Epithelial cell of esophagus (primary cell): ENCODE measurements around the gene AKAP9.
"Not testable (repeated sequence)": the region's sequence is repeated elsewhere in the genome, so short reads cannot be mapped to it uniquely, and the experiment has no call there.

Experiments used
- DNase-seq: peaks from one replicate; pipeline ENCODE4 v3.0.0; 2010; ENCODE audit warnings: low read depth
- H3K4me3 ChIP-seq: 2 replicates; pipeline ENCODE4 v1.5.1; 2011; ENCODE audit warnings: mild to moderate bottlenecking, low read length, control low read depth
- TF ChIP-seq, protein P1 (sequence below): IDR thresholded peaks from 2 replicates; pipeline ENCODE4 v1.5.1; 2011; ENCODE audit warnings: low read depth, mild to moderate bottlenecking, low read length, control low read depth, inconsistent platforms; ENCODE audit not compliant: insufficient read depth; ENCODE audit errors: missing control alignments

Gene AKAP9

DNA sequence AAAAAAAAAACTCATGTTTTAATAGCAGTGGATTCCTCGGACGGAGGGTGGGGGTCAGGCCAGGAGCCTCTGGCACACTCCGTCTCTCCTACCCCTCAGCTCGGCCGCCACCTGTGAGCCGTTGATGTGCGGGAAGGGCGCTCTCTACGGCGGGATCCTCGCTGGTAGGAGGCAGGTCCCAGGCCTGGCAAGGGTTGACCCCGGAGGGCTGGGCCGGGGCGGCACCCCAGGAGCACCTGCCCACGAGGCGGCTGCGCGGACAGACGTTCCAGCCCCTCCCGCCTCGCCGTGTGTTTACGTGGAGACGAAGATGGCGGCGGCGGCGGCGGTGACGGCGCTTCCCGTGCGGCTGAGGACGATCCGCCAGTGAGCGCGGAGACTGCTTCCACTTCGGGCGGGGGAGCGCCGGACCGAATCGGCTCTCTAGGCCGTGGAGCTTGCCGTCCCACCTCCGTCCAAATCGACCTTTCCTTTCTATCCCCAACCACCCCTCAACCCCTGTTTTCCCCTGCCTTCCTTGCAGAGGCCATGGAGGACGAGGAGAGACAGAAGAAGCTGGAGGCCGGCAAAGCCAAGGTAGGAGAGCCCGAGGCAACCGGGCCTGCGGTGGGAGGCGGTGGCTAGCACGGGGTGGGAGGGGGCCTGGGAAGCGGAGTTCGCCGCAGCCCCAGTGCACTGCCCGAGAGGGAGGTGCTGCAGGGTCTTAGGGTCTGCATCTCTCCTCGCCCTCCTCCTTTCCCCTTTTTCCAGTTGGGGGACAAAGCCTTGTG is at the start of gene AKAP9:
TSS of gene AKAP9 (plus strand) at position 291 of the 770 bp plus-strand sequence. CDS start at position 529, 238 bp downstream.
- H3K4me3 ChIP-seq = peak within 1 kb of the TSS; percentile 85
- peak; percentile 91 for DNase-seq
- TF ChIP-seq, protein P1, sequence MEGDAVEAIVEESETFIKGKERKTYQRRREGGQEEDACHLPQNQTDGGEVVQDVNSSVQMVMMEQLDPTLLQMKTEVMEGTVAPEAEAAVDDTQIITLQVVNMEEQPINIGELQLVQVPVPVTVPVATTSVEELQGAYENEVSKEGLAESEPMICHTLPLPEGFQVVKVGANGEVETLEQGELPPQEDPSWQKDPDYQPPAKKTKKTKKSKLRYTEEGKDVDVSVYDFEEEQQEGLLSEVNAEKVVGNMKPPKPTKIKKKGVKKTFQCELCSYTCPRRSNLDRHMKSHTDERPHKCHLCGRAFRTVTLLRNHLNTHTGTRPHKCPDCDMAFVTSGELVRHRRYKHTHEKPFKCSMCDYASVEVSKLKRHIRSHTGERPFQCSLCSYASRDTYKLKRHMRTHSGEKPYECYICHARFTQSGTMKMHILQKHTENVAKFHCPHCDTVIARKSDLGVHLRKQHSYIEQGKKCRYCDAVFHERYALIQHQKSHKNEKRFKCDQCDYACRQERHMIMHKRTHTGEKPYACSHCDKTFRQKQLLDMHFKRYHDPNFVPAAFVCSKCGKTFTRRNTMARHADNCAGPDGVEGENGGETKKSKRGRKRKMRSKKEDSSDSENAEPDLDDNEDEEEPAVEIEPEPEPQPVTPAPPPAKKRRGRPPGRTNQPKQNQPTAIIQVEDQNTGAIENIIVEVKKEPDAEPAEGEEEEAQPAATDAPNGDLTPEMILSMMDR = no peak

DNA sequence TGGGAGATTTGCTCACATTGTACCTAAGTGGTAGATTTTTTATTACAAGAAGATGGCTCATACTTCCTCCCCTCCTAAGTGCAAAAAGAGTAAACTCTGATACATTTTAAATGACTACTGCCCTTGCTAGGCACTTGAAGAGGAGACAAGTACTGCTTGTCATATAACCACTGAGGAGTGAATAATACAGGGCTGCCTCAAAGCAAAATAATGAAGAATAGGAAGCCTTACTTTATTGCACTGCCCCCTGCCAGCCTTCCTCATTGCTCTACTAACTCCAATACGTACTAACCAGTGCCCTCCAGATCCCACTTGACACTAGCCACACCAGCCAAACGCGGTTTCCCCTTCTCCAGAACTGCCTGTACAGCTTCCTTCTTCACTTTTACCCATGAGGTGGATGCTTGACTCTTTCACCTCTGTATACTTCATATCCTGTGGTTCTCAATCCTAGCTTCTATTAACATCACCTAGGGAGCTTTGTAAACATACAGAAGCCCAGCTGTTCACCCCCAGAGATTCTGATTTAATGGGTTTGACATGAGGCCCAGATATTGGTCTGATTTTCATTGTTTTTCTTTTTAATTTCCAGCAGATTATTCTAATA is 48.5 kb upstream of the AKAP9 start:
- no peak for DNase-seq
- no peak overlapping the region for H3K4me3 ChIP-seq
- TF ChIP-seq, protein P1 = no peak

DNA sequence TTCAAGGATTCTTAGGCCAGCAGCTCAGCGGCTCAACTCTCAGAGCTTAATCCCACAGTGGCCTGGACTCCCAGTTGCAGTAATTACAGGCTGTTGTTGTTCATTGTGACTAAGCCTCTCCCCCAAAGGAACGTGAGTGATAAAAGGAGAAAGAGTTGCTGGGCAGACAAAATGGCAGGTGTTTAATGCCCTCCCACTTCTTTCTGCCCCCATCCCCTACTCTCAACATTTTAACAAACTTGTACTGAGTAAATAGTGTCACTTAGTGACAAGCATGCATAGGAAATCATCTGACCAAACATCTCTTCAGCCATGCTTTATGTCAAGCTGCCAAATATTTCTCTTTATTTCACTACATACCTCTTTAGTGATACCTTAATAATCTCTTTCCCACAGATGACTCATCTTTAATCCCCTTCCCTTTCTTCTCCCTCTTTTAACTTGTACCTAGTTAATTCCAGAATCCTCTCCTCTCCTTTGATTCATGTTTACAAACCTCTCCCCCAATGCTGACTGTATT is 47.8 kb upstream of the AKAP9 start:
- DNase-seq = peak; percentile 52
- H3K4me3 ChIP-seq = no peak overlapping the region
- TF ChIP-seq, protein P1 = no peak

DNA sequence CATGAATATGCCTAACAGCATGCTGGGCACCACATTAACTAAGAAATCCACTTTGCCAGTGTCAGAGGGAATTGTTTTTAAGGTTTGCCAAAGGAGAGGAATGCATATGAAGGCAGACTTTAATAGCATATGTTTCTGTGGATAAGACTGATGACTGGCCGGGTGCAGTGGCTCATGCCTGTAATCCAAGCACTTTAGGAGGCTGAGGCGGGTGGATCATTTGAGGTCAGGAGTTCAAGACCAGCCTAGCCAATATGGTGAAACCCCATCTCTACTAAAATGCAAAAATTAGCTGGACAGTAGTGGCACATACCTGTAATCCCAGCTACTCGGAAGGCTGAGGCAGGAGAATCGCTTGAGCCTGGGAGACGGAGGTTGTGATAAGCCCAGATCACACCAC is 47.0 kb upstream of the AKAP9 start:
- not testable (repeated sequence) for H3K4me3 ChIP-seq, DNase-seq

DNA sequence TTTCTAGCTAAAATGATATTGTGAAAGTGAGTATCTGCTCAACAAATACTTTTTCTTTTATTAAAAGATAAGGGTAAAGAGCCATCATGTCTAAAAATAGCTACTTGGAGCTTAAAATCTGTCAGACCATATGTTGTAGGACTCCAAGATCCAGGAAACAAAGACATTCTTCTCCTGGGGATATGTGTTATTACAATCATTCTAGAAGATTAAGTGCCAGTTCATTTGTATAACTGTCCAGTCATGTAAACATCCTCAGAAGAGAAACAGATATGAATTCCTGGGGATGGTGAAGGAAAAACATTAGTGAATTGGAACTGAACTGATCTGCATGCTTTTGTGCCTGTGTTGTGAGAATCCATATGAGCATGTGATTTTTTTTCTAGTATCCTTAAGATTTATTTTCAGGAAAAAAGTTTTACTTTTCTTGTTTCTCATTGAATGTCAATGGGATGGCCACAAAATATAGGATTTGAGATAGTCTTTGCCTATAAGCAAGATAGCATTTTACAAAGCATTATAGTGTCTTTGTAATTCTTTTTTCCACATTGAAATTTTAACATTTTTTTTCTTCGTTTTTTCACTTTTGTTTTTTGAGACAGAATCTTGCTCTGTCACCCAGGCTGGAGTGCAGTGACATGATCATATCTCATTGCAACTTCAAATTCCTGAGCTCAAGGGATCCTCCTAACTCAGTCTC is 45.7 kb upstream of the AKAP9 start:
- no peak for DNase-seq
- H3K4me3 ChIP-seq = no peak overlapping the region
- TF ChIP-seq, protein P1 = no peak

DNA sequence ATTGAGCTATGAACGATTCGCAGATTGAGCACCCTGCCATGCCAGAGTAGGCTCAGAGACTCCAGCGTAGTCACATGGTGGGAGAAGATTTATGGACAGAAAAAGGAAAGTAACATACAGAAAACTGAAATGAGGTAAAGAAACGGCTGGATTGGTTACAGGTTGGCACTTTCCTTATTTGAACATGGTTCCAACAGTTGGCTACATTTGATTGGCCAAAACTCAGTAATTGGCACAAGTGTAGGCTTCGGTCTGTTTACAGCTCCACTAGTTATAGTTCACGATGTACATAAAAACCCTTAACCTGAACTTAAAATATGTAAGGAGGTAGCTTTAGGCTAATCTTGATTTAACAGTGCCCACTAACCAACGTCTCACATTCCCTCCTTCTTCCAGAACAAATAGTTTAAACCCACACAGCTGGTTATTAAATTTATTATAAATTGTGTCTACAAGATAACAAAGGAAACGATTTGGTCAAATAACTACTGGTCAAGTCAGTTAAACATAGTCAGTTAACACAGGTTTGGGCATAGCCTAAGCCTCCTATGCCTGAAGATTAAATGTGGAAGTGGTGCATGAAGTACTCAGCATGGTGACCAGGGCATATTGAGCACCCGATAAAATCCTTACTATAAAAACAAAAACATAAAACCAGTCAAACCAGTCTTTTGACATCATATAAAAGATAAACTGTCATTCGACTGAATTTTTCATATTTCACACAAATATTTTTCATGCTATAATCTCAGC is 42.2 kb upstream of the AKAP9 start:
- TF ChIP-seq, protein P1 = no peak
- peak; percentile 12 for DNase-seq
- no peak overlapping the region for H3K4me3 ChIP-seq

DNA sequence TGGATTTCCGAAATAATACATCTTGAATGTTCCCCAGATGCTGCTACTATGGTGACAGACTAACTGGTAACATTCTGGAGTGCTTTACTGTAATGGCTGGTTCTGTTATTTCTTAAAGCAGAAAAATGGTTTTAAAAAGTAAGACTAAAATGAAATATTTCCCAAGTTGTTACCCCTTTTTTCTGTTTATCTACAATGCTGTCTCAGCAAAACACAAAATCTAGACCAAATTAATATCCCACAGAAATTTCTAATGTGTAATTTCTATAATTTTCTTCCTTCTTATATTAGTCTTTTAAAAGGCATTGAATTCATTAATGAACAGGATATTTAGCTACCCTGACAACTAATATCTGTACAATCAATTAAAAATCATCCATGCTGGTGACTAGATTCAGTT is 41.1 kb upstream of the AKAP9 start:
- H3K4me3 ChIP-seq = no peak overlapping the region
- TF ChIP-seq, protein P1 = no peak
- DNase-seq = no peak
